ENCODE data around the gene MOCOS. TPM values are rescaled to one million over a fixed set of nuclear protein-coding genes. Genes with fewer than 3 reads are reported as not detected.

Gene MOCOS
- total RNA-seq, 4 donors from 2014 or later = 2.6 to 5.7 (median 4.4) TPM

GRCh38 chr18:36302676-36303075, 115.4 kb downstream of the MOCOS start:
- Histone ChIP-seq H3K27ac (no peak overlapping the region), H3K27me3 (peaks cover 32% of the 10 kb centered on the region), H3K36me3 (no peaks in the 10 kb centered on the region), H3K9me3 (no peaks in the 10 kb centered on the region), H3K4me3 (no peak overlapping the region), H3K4me1 (peaks cover 8 to 11% (median 9%) of the 10 kb centered on the region in 4 donors)
- TF ChIP-seq POLR2A (IDR thresholded peaks at IDR 0.05) (no peak), POLR2AphosphoS5 (IDR thresholded peaks at IDR 0.05) (no peak), EP300 (IDR thresholded peaks at IDR 0.05; ENCODE audit: low read depth) (no peak)
- TF ChIP-seq, protein P1, sequence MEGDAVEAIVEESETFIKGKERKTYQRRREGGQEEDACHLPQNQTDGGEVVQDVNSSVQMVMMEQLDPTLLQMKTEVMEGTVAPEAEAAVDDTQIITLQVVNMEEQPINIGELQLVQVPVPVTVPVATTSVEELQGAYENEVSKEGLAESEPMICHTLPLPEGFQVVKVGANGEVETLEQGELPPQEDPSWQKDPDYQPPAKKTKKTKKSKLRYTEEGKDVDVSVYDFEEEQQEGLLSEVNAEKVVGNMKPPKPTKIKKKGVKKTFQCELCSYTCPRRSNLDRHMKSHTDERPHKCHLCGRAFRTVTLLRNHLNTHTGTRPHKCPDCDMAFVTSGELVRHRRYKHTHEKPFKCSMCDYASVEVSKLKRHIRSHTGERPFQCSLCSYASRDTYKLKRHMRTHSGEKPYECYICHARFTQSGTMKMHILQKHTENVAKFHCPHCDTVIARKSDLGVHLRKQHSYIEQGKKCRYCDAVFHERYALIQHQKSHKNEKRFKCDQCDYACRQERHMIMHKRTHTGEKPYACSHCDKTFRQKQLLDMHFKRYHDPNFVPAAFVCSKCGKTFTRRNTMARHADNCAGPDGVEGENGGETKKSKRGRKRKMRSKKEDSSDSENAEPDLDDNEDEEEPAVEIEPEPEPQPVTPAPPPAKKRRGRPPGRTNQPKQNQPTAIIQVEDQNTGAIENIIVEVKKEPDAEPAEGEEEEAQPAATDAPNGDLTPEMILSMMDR (IDR thresholded peaks at IDR 0.05) = no peak
- in situ Hi-C loops (cut with MboI; ENCODE audit: low pct_ligation_motif_present in 1 of 4, low pct_unique_long_range_greater_than_20kb in 1 of 4, low sequenced_read_pairs in 3 of 4) = no loop called here
- intact Hi-C loops (cut with DNase I; ENCODE audit: low total_unique reads) = no loop called here
- WGBS, 2 donors (ENCODE audit: low coverage in 1 of 2) = 77% methylated on average over 2 of the region's 2 CpGs; no CpG with 5 or more reads in 1 of the 2 donors
- no peak for DNase-seq

- Histone ChIP-seq H3K36me3 (no peaks in the 10 kb centered on the region), H3K4me1 (peaks cover 2 to 5% (median 3%) of the 10 kb centered on the region in 4 donors), H3K27ac (no peak overlapping the region), H3K27me3 (peaks cover 26% of the 10 kb centered on the region), H3K9me3 (no peaks in the 10 kb centered on the region), H3K4me3 (no peak overlapping the region)
- in situ Hi-C loops (cut with MboI; ENCODE audit: low pct_ligation_motif_present in 1 of 4, low pct_unique_long_range_greater_than_20kb in 1 of 4, low sequenced_read_pairs in 3 of 4) = no loop called here
- intact Hi-C loops (cut with DNase I; ENCODE audit: low total_unique reads) = no loop called here
- DNase-seq = no peak
- 75 to 82% methylated on average over 2 to 6 of the region's 6 CpGs for WGBS, 2 donors (ENCODE audit: low coverage in 1 of 2)
- TF ChIP-seq EP300 (IDR thresholded peaks at IDR 0.05; ENCODE audit: low read depth) (no peak), POLR2A (IDR thresholded peaks at IDR 0.05) (no peak), POLR2AphosphoS5 (IDR thresholded peaks at IDR 0.05) (no peak)
- TF ChIP-seq, protein P1 (IDR thresholded peaks at IDR 0.05) = no peak
Measured at GRCh38 chr18:36303211-36303844, 116.0 kb downstream of the MOCOS start.

DNA sequence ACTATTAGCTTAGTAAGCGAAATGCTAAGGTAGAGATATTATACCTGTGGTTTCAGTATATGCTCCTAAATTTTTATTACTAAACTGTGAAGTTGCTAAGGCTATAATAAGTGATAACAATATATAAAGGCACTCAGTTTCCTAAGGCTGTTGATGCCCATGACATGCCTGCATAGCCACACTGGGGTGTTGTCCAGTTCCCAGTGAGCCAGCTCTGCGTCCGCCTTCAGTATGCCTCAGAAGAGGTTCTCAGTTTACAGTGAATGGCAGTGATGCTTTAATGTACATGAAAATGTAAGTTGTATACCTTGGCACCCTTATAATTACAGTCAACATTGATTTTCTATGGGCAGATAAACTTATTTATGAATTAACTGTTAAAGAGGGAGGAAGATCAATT, 117.4 kb downstream of the MOCOS start:
- no peak for TF ChIP-seq POLR2A (IDR thresholded peaks at IDR 0.05)
- TF ChIP-seq, protein P1 (IDR thresholded peaks at IDR 0.05) = no peak
- no peak for TF ChIP-seq EP300 (IDR thresholded peaks at IDR 0.05; ENCODE audit: low read depth)
- no peak for TF ChIP-seq POLR2AphosphoS5 (IDR thresholded peaks at IDR 0.05)
- H3K9me3 ChIP-seq = no peaks in the 10 kb centered on the region
- no peak overlapping the region for H3K27ac ChIP-seq
- DNase-seq = no peak
- WGBS, 2 donors (ENCODE audit: low coverage in 1 of 2) = 80% methylated on average over 1 to 3 of the region's 3 CpGs
- in situ Hi-C loops (cut with MboI; ENCODE audit: low pct_ligation_motif_present in 1 of 4, low pct_unique_long_range_greater_than_20kb in 1 of 4, low sequenced_read_pairs in 3 of 4) = no loop called here
- no peaks in the 10 kb centered on the region for H3K36me3 ChIP-seq
- peaks cover 12% of the 10 kb centered on the region for H3K27me3 ChIP-seq
- intact Hi-C loops (cut with DNase I; ENCODE audit: low total_unique reads) = no loop called here
- no peaks in the 10 kb centered on the region for H3K4me1 ChIP-seq
- no peak overlapping the region for H3K4me3 ChIP-seq

DNA sequence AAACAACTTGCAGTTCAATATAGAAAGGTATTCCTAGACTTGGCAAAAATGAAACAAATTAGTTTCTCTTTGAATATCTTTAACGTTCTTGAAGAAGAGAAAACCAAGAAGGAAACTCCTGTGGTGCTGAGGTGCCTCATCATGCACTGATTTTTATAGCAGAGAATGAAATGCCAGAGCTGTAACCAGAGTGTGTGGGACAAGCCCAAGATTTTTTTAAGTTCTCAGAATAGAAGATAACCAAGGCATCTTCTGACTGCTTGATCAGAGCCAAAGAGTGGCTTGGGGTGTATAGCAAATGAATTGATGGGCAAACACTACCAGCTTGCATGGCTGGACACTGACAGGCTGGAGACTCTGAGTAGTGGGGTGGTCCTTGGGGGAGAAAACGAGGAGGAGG, 118.1 kb downstream of the MOCOS start:
- intact Hi-C loops (cut with DNase I; ENCODE audit: low total_unique reads) = no loop called here

More for the DNA sequence above, 118.1 kb downstream of the MOCOS start:
- in situ Hi-C loops (cut with MboI; ENCODE audit: low pct_ligation_motif_present in 1 of 4, low pct_unique_long_range_greater_than_20kb in 1 of 4, low sequenced_read_pairs in 3 of 4) = no loop called here
- Histone ChIP-seq H3K9me3 (no peaks in the 10 kb centered on the region), H3K27ac (no peak overlapping the region), H3K4me3 (no peak overlapping the region), H3K27me3 (peaks cover 5% of the 10 kb centered on the region), H3K36me3 (no peaks in the 10 kb centered on the region), H3K4me1 (no peaks in the 10 kb centered on the region)
- WGBS, 2 donors (ENCODE audit: low coverage in 1 of 2) = 50 to 64% methylated on average over 1 to 2 of the region's 2 CpGs
- TF ChIP-seq POLR2AphosphoS5 (IDR thresholded peaks at IDR 0.05) (no peak), EP300 (IDR thresholded peaks at IDR 0.05; ENCODE audit: low read depth) (no peak), POLR2A (IDR thresholded peaks at IDR 0.05) (no peak)
- TF ChIP-seq, protein P1 (IDR thresholded peaks at IDR 0.05) = no peak
- no peak for DNase-seq

Data from transverse colon (tissue), 4 donors.